HFF-Myc (cell line): ENCODE measurements around the gene SPON1.
"Not testable (repeated sequence)": the region's sequence is repeated elsewhere in the genome, so short reads cannot be mapped to it uniquely, and the experiment has no call there.

Experiments
- DNase-seq: peaks from one replicate; pipeline ENCODE4 v3.0.0-alpha.2; 2011; ENCODE audit warnings: low read depth; ENCODE audit errors: extremely low read depth
- H3K4me3 ChIP-seq: replicated peaks from 2 replicates; pipeline ENCODE4 v1.5.1; 2011; ENCODE audit warnings: low read depth, mild to moderate bottlenecking, control low read depth, low read length
- TF ChIP-seq, protein P1 (sequence below): IDR thresholded peaks from 2 replicates; pipeline ENCODE4 v1.5.1; 2012; ENCODE audit warnings: mild to moderate bottlenecking, low read depth, low read length, control low read depth; ENCODE audit errors: missing control alignments

The SPON1 gene

DNA sequence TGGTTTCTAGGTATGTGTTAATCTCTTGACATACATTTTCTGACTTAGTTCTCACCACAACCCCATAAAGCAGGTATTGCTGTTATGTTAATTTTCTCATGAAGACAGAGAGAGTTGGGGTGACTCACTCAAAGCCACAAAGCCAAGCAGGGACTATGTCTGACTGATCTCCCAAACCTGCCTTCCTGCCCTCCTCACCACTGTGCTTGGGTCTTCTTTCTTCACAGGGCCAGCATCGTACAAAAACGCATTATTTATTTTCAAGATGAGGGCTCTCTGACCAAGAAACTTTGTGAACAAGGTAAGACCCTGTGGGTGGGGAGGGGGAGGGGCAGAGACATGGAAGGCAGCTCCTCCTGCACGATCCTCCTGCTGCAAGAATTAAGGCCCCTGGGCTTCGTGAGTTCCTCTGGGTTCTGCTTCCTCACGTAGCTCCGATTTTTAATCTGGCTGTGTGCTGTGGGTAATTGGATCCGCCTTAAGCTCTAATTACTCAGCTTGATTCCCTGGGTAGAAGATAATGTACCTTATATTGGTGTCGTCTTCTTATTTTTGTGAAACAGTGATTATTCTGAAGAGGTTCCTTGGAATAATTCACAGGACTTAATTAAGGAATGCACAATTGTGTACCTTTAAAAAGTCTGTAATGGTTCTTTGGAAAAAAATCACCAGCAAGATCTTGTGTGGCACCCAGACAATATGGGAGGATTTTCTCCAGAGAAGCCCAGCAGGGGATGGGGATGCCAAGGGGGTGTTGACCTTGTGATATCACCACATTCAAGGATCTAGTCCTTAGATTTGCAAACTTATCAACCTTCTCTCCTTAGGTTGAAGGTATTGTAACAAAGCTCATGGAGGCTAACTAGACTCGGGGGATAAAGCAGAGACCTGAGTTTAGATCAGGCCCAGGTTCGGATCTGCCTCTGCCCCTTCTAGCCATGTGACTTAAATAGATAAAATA, 112.9 kb downstream of the SPON1 start:
- DNase-seq: no peak
- TF ChIP-seq, protein P1, sequence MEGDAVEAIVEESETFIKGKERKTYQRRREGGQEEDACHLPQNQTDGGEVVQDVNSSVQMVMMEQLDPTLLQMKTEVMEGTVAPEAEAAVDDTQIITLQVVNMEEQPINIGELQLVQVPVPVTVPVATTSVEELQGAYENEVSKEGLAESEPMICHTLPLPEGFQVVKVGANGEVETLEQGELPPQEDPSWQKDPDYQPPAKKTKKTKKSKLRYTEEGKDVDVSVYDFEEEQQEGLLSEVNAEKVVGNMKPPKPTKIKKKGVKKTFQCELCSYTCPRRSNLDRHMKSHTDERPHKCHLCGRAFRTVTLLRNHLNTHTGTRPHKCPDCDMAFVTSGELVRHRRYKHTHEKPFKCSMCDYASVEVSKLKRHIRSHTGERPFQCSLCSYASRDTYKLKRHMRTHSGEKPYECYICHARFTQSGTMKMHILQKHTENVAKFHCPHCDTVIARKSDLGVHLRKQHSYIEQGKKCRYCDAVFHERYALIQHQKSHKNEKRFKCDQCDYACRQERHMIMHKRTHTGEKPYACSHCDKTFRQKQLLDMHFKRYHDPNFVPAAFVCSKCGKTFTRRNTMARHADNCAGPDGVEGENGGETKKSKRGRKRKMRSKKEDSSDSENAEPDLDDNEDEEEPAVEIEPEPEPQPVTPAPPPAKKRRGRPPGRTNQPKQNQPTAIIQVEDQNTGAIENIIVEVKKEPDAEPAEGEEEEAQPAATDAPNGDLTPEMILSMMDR: no peak
- H3K4me3 ChIP-seq: no peak overlapping the region

DNA sequence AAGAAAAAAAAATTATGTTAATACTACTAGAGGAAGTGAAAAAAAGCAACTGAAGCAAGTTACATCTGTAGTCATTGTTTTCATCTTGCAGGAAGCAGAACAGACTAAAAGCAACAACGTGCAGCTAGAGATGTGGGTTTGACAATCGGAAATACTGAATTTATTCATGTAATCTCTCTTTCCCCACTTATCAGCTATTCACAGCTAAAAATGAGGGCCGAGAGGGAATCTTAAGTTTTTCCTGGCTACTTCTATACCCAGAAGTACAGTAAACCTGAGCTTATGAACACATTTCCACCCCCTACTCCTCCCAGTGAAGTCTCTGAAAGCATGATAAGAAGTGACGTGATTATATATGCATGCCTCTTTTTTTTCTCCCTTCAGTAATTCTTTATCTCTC, 116.5 kb downstream of the SPON1 start:
- TF ChIP-seq, protein P1: no peak
- H3K4me3 ChIP-seq: no peak overlapping the region
- DNase-seq: no peak

DNA sequence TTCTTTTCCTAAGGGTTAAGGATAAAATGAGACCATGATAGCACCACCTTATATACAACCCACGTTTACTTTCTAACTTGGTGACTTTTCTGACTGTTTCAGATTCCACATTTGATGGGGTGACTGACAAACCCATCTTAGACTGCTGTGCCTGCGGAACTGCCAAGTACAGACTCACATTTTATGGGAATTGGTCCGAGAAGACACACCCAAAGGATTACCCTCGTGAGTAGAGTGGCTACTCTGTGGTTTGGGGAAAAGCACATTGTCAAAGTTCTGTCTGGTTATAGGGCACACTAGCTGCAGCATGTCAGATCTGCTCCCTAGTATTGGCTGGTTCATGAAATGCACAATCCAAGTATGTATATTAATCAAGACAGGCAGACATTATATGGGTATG, 117.3 kb downstream of the SPON1 start:
- H3K4me3 ChIP-seq: no peak overlapping the region
- TF ChIP-seq, protein P1: no peak
- DNase-seq: no peak

DNA sequence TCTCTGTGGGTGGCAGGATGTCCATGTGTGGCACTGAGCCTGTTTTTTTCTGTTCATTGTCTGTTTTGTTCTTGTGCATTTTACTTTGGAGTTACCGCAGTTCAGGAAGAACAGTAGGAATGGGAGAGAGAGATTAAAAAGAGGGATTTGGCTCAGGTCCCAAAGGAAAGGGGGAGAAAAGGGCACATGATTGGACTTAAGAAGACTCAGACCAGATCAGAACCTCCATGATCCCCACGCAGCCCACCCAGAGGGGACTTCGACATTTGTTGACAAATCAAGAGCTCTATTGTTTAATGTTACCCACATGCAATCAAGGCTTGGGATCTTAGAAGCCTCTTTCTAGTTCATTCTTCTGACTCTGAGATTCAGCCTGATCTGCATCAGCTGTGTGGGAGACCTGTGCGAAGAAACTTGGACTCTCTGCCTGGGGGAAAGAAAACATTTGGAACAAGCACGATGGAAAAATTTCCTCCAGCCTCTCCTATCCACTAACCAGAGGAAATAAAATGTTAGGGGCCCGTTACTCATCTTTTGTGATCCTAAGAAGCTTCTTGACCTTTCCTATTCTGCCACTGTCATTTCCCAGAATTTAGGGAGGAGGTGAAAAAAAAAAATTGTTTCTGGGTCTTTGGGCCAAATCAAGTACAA, 119.2 kb downstream of the SPON1 start:
- no peak overlapping the region for H3K4me3 ChIP-seq
- TF ChIP-seq, protein P1: no peak
- no peak for DNase-seq

DNA sequence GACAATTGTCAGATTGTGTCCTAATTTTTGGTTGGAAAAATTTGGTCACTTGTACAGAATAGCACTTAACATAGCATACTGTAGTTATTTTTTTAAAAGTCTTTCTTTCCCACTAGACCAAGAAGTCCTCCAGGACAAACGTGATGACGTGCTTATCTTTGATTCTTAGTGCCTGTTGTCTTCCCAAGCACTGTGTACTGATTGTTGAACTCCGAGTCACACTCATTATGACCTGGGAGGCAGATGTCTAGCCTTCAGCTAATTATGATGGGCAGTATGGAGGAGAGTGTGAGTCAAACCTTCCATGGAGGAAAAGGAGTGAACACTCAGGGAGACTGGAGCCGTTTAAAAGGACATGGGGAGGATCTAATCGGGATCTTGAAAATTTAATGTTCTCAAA, 119.8 kb downstream of the SPON1 start:
- TF ChIP-seq, protein P1: no peak
- DNase-seq: no peak
- H3K4me3 ChIP-seq: no peak overlapping the region

DNA sequence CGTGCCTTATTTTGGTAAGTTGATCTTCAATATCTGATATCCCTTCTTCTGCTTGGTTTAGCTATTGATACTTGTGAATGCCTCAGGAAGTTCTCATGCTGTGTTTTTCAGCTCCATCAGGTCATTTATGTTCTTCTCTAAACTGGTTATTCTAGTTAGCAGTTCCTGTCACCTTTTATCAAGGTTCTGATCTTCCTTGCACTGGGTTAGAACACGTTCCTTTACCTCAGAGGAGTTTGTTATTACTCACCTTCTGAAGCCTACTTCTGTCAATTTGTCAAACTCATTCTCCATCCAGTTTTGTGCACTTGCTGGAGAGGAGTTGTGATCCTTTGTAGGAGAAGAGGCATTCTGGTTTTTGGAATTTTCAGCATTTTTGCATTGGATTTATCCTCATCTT, 126.3 kb downstream of the SPON1 start:
- not testable (repeated sequence) for DNase-seq, H3K4me3 ChIP-seq

DNA sequence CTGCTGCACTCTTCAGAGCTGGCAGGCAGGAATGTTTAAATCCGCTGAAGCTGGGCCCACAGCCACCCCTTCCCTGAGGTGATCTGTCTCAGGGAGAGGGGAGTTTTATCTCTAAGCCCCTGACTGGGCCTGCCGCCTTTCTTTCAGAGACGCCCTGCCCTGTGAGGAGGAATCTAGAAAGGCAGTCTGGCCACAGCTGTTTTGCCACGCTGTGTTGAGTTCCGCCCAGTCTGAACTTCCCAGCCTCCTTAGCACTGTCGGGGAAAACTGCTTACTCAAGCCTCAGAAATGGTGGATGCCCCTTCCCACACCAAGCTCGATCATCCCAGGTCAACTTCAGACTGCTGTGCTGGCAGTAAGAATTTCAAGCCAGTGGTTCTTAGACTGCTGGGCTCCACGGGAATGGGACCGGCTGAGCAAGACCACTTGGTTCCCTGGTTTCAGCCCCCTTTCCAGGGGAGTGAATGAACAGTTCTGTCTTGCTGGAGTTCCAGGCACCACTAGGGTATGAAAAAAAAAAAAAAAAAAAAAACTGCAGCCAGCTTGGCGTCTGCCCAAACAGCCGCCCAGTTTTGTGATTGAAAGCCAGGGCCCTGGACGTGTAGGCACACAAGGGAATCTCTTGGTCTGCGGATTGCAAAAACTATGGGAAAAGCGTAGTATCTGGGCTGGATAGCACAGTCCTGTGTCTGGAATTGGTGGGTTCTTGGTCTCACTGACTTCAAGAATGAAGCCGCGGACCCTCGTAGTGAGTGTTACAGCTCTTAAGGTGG, 127.4 kb downstream of the SPON1 start:
- DNase-seq: no peak
- TF ChIP-seq, protein P1: no peak
- no peak overlapping the region for H3K4me3 ChIP-seq

DNA sequence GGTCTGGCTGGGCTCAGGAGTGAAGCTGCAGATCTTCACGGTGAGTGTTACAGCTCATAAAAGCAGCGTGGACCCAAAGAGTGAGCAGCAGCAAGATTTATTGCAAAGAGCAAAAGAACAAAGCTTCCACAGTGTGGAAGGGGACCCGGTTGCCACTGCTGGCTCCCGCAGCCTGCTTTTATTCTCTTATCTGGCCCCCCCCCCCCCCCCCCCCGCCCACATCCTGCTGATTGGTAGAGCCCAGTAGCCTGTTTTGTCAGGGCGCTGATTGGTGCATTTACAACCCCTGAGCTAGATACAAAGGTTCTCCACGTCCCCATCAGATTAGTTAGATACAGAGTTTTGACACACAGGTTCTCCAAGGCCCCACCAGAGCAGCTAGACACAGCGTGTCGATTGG, 128.1 kb downstream of the SPON1 start:
- H3K4me3 ChIP-seq: not testable (repeated sequence)

More for the DNA sequence above, 128.1 kb downstream of the SPON1 start:
- DNase-seq: not testable (repeated sequence)
